Activated naive CD8-positive, alpha-beta T cell treated with anti-CD3 and anti-CD28 coated beads, Interleukin-2, amount 50 U/mL, for 24 hours (primary cell): Measurements from ENCODE around the gene SLC9A2.

ENCODE experiments used
- ATAC-seq: fragments of 150-1000 bp; cut with Tn5 transposase; one replicate; pipeline ENCODE4 v1.10.0; 2021
- DNase-seq: peaks from one replicate; pipeline ENCODE4 v3.0.0; 2021
- H3K27ac Mint-ChIP-seq: one replicate; pipeline ENCODE4 v1.8.0; 2021; ENCODE audit warnings: mild to moderate bottlenecking, mixed read lengths
- H3K27me3 Mint-ChIP-seq: one replicate; pipeline ENCODE4 v1.8.0; 2021; ENCODE audit warnings: mixed read lengths
- H3K36me3 Mint-ChIP-seq: one replicate; pipeline ENCODE4 v1.8.0; 2021; ENCODE audit warnings: low read depth, mixed read lengths
- H3K4me1 Mint-ChIP-seq: one replicate; pipeline ENCODE4 v1.8.0; 2021; ENCODE audit warnings: mixed read lengths
- H3K4me3 Mint-ChIP-seq: one replicate; pipeline ENCODE4 v1.8.0; 2021; ENCODE audit warnings: mild to moderate bottlenecking, moderate library complexity, mixed read lengths
- H3K9me3 Mint-ChIP-seq: one replicate; pipeline ENCODE4 v1.8.0; 2021; ENCODE audit warnings: mixed read lengths

The SLC9A2 gene

GRCh38 chr2:102619414-102620319 lies at the start of gene SLC9A2:
SLC9A2 (plus strand) TSS chr2:102619553; CDS start chr2:102619849, 296 bp downstream.
- Mint-ChIP-seq H3K36me3 (no peaks in the 10 kb centered on the region), H3K27me3 (peaks cover 57% of the 10 kb centered on the region), H3K9me3 (no peaks in the 10 kb centered on the region), H3K27ac (no peak within 1 kb of the TSS), H3K4me1 (peaks cover 12% of the 10 kb centered on the region), H3K4me3 (peak within 1 kb of the TSS; percentile 70)
- ATAC-seq (peak; percentile 57), DNase-seq (peak; percentile 8)

GRCh38 chr2:102575888-102576287 lies 43.5 kb upstream of the SLC9A2 start:
- H3K9me3 Mint-ChIP-seq, result peaks cover 17% of the 10 kb centered on the region
- H3K36me3 Mint-ChIP-seq, result no peaks in the 10 kb centered on the region
- no peaks in the 10 kb centered on the region for H3K4me1 Mint-ChIP-seq
- DNase-seq (no peak), ATAC-seq (no peak)
- H3K27me3 Mint-ChIP-seq, result peaks cover 19% of the 10 kb centered on the region
- H3K27ac Mint-ChIP-seq, result no peak overlapping the region
- H3K4me3 Mint-ChIP-seq, result no peak overlapping the region

- no peaks in the 10 kb centered on the region for H3K36me3 Mint-ChIP-seq
- DNase-seq, result no peak
- peaks cover 9% of the 10 kb centered on the region for H3K9me3 Mint-ChIP-seq
- H3K27me3 Mint-ChIP-seq, result peaks cover 19% of the 10 kb centered on the region
- H3K4me3 Mint-ChIP-seq, result no peak overlapping the region
- H3K4me1 Mint-ChIP-seq, result peaks cover 5% of the 10 kb centered on the region
- H3K27ac Mint-ChIP-seq, result no peak overlapping the region
- ATAC-seq, result no peak
Observed at GRCh38 chr2:102578376-102578775, 41.0 kb upstream of the SLC9A2 start.

GRCh38 chr2:102581911-102582310 lies 37.4 kb upstream of the SLC9A2 start:
- no peak overlapping the region for H3K27ac Mint-ChIP-seq
- no peak overlapping the region for H3K4me3 Mint-ChIP-seq
- no peak for DNase-seq
- peaks cover 7% of the 10 kb centered on the region for H3K27me3 Mint-ChIP-seq
- ATAC-seq, result peak; percentile 40
- H3K4me1 Mint-ChIP-seq, result peaks cover 5% of the 10 kb centered on the region
- H3K9me3 Mint-ChIP-seq, result no peaks in the 10 kb centered on the region
- H3K36me3 Mint-ChIP-seq, result no peaks in the 10 kb centered on the region

GRCh38 chr2:102582845-102583244 lies 36.5 kb upstream of the SLC9A2 start:
- DNase-seq, result no peak
- no peak for ATAC-seq
- H3K9me3 Mint-ChIP-seq, result no peaks in the 10 kb centered on the region
- H3K4me3 Mint-ChIP-seq, result no peak overlapping the region
- no peak overlapping the region for H3K27ac Mint-ChIP-seq
- H3K36me3 Mint-ChIP-seq, result no peaks in the 10 kb centered on the region
- H3K27me3 Mint-ChIP-seq, result peaks cover 6% of the 10 kb centered on the region
- H3K4me1 Mint-ChIP-seq, result peaks cover 5% of the 10 kb centered on the region

- Mint-ChIP-seq H3K4me1 (peaks cover 5% of the 10 kb centered on the region), H3K36me3 (no peaks in the 10 kb centered on the region), H3K27me3 (peaks cover 17% of the 10 kb centered on the region), H3K27ac (no peak overlapping the region), H3K4me3 (no peak overlapping the region), H3K9me3 (no peaks in the 10 kb centered on the region)
- DNase-seq, result no peak
- no peak for ATAC-seq
Observed at GRCh38 chr2:102585847-102586404, 33.4 kb upstream of the SLC9A2 start.

GRCh38 chr2:102588213-102588939 lies 31.0 kb upstream of the SLC9A2 start:
- DNase-seq (no peak), ATAC-seq (no peak)
- H3K36me3 Mint-ChIP-seq, result no peaks in the 10 kb centered on the region
- H3K4me1 Mint-ChIP-seq, result no peaks in the 10 kb centered on the region
- no peak overlapping the region for H3K27ac Mint-ChIP-seq
- H3K9me3 Mint-ChIP-seq, result no peaks in the 10 kb centered on the region
- peaks cover 15% of the 10 kb centered on the region for H3K27me3 Mint-ChIP-seq
- no peak overlapping the region for H3K4me3 Mint-ChIP-seq

- H3K4me3 Mint-ChIP-seq, result no peak overlapping the region
- H3K4me1 Mint-ChIP-seq, result no peaks in the 10 kb centered on the region
- no peaks in the 10 kb centered on the region for H3K9me3 Mint-ChIP-seq
- ATAC-seq, result no peak
- no peaks in the 10 kb centered on the region for H3K36me3 Mint-ChIP-seq
- DNase-seq, result no peak
- peaks cover 15% of the 10 kb centered on the region for H3K27me3 Mint-ChIP-seq
- no peak overlapping the region for H3K27ac Mint-ChIP-seq
Observed at GRCh38 chr2:102589444-102589843, 29.9 kb upstream of the SLC9A2 start.

- Mint-ChIP-seq H3K27ac (no peak overlapping the region), H3K36me3 (no peaks in the 10 kb centered on the region), H3K27me3 (peaks cover 15% of the 10 kb centered on the region), H3K4me3 (no peak overlapping the region), H3K4me1 (no peaks in the 10 kb centered on the region), H3K9me3 (no peaks in the 10 kb centered on the region)
- ATAC-seq, result no peak
- no peak for DNase-seq
Observed at GRCh38 chr2:102591491-102592045, 27.8 kb upstream of the SLC9A2 start.

GRCh38 chr2:102592601-102593000 lies 26.8 kb upstream of the SLC9A2 start:
- no peaks in the 10 kb centered on the region for H3K36me3 Mint-ChIP-seq
- no peak overlapping the region for H3K27ac Mint-ChIP-seq
- no peak for ATAC-seq
- H3K4me3 Mint-ChIP-seq, result no peak overlapping the region
- no peaks in the 10 kb centered on the region for H3K9me3 Mint-ChIP-seq
- no peaks in the 10 kb centered on the region for H3K4me1 Mint-ChIP-seq
- H3K27me3 Mint-ChIP-seq, result peaks cover 19% of the 10 kb centered on the region
- peak; percentile 16 for DNase-seq

GRCh38 chr2:102593516-102593915 lies 25.8 kb upstream of the SLC9A2 start:
- Mint-ChIP-seq H3K9me3 (no peaks in the 10 kb centered on the region), H3K27ac (no peak overlapping the region), H3K27me3 (peaks cover 23% of the 10 kb centered on the region), H3K4me1 (no peaks in the 10 kb centered on the region), H3K4me3 (no peak overlapping the region), H3K36me3 (no peaks in the 10 kb centered on the region)
- DNase-seq, result no peak
- ATAC-seq, result no peak

GRCh38 chr2:102594445-102595016 lies 24.8 kb upstream of the SLC9A2 start:
- DNase-seq (no peak), ATAC-seq (no peak)
- no peak overlapping the region for H3K4me3 Mint-ChIP-seq
- H3K4me1 Mint-ChIP-seq, result no peaks in the 10 kb centered on the region
- H3K27me3 Mint-ChIP-seq, result peaks cover 21% of the 10 kb centered on the region
- no peak overlapping the region for H3K27ac Mint-ChIP-seq
- no peaks in the 10 kb centered on the region for H3K9me3 Mint-ChIP-seq
- H3K36me3 Mint-ChIP-seq, result no peaks in the 10 kb centered on the region

- Mint-ChIP-seq H3K4me1 (no peaks in the 10 kb centered on the region), H3K36me3 (no peaks in the 10 kb centered on the region), H3K4me3 (no peak overlapping the region), H3K27ac (no peak overlapping the region), H3K27me3 (peaks cover 24% of the 10 kb centered on the region), H3K9me3 (no peaks in the 10 kb centered on the region)
- DNase-seq, result no peak
- ATAC-seq, result no peak
Observed at GRCh38 chr2:102597788-102598187, 21.6 kb upstream of the SLC9A2 start.

GRCh38 chr2:102599486-102599885 lies 19.9 kb upstream of the SLC9A2 start:
- Mint-ChIP-seq H3K4me3 (no peak overlapping the region), H3K27ac (no peak overlapping the region), H3K27me3 (peaks cover 27% of the 10 kb centered on the region), H3K36me3 (no peaks in the 10 kb centered on the region), H3K4me1 (no peaks in the 10 kb centered on the region), H3K9me3 (no peaks in the 10 kb centered on the region)
- DNase-seq, result no peak
- no peak for ATAC-seq
